Measurements from ENCODE around the gene AATK. TPM values are rescaled to one million over a fixed set of nuclear protein-coding genes. Genes with fewer than 3 reads are reported as not detected.

Gene AATK
- total RNA-seq, 1 donor from 2014 or later, result 1.4 TPM

GRCh38 chr17:81196505-81197408 is 30.7 kb upstream of the AATK start:
- no peak for DNase-seq (ENCODE audit: low spot score)

DNA sequence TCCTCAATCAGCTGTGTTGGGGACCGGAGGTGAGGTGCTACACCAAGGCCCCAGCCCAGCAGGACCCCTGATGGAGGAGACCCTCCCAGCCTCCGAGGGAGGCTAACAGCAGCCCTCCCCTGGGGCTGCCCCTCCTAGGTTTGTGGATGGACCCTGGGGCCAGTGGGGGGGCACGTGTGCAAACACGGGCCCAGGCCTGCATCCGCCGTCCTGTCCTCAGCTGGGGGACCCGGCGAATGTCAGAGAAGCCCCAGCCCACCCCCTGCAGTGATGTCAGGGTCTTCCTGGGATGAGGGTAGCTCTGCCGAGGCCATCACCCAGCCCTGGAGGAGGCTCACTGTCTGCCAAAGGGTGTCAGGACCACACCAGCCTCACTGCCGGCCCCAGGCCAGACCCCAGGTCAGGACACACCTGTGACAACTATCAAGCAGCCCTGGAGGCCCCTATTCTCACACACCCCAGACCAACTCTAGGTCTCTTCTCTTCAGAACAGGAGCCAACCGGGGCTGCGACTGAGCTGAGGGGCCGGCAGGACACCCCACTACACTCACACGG is 30.0 kb upstream of the AATK start:
- DNase-seq (ENCODE audit: low spot score), result no peak

- DNase-seq (ENCODE audit: low spot score), result no peak
Measured at GRCh38 chr17:81194941-81195901, 29.2 kb upstream of the AATK start.

DNA sequence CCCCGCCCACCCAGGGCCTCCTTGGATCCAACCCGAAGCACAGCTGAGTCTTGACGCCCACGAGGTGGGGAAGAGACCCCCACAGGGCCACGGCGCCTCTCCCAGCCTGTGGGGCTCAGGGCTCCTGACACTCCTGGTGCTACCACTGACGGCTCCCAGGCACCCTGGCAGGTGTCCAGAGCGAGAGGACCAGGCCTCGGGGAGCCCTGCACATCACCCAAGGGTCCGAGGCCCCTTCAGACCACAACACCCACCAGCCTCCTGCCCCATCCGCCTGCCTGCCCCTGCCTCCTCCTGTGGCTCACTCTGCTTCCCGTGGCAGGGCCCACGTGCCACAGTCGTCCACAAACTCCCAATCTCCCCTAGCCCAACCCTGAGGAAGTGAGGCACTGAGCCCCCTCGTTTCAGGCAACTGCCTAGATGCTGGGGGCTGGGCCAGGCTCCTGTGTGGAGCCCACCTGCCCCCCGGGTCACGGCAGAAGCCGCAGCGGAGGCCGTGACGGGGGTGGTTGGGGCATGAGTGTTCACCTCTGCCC is 28.3 kb upstream of the AATK start:
- DNase-seq (ENCODE audit: low spot score), result no peak

GRCh38 chr17:81193470-81194224 is 27.6 kb upstream of the AATK start:
- DNase-seq (ENCODE audit: low spot score), result peak; percentile 56

GRCh38 chr17:81193051-81193410 is 27.0 kb upstream of the AATK start:
- DNase-seq (ENCODE audit: low spot score), result no peak

DNA sequence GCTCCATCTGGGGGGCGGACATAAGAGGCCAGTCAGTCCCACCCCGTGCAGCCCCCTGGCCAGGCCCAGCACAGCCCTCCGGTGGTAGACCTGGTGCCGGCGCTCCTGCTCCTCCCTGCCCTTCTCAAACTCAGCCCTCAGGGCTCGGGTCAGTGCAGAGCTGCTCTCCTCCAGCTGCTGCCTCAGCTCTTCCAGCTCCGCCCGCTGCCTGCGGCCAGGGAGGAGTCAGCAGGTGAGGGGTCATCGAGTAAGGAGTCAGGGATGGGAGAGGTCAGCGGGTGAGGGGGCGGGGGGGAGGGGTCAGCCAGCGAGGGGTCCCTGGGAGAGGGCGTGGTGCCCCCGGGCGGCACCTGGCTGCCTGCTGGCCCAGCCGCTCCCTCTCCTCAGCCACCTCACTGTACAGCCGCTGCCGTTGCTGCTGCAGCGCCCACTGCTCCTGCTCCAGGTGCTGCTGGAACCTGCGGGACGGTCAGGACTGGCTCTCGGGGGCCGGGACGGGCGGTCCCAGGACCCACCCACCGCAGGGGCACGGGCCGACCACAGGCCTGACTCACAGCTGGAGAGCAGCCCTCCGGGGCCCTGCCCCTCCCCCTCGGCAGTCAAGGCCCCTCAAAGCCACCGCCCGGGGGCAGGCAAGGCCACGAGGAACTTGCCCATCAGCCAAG is 26.5 kb upstream of the AATK start:
- DNase-seq (ENCODE audit: low spot score), result no peak

GRCh38 chr17:81191646-81192045 is 25.6 kb upstream of the AATK start:
- DNase-seq (ENCODE audit: low spot score), result no peak

GRCh38 chr17:81191116-81191515 is 25.1 kb upstream of the AATK start:
- no peak for DNase-seq (ENCODE audit: low spot score)

DNA sequence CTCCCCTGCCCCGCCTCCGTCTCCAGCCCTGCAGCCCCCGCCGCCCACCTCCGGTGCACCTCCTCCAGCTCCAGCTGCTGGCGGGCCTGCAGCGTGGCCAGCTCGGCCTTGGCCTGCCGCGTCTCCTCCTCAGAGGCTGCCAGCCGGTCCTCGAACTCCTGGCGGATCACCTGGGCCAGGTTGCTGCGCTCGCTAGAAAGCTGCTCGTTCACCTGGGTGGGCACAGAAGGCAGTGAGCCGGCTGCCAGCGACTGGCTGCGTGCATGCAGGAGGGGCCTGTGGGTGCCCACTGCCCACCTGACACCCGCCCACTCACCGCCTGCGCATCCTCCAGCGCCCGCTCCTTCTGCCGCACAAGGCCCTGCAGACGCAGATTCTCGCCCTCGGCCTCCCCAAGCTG is 24.6 kb upstream of the AATK start:
- no peak for DNase-seq (ENCODE audit: low spot score)

DNA sequence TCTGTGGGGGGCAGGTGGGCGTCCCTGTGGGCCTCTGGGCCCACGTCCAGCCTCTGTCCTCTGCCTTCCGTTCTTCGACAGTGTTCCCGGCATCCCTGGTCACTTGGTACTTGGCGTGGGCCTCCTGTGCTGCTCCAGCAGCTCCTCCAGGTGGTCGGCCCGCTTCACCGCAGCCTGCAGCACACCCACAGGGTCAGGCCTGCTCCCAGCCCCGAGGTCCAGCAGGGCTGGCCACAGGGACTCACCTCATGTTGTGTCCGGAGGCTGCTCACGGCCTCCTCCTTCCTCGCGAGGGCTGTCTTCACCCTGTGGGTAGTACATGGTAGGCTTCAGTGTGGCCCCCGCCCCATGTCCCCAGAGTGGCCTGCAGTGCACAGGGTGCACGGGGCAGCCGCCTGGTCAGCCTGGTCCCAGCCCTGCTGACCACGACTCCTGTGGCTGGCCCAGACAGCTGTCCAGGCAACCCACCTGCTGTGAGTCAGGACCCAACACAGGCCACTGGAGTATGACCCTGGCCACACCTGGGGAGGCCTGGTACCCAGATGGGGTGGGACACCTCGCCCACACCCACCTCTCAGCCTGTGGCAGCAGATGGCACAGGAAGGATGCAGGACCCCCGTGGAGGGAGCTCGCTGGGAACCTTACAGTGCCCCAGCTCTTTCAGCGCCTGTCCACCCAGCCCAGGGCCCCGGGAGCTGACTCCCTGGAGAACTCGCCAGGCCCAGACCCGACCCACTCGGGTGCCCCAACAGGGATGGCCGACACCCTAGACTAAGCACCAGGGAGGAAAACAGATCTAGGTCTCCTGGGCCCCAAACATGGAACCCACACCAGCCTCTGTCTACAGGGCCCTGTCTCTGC is 23.9 kb upstream of the AATK start:
- no peak for DNase-seq (ENCODE audit: low spot score)

GRCh38 chr17:81189016-81189415 is 23.0 kb upstream of the AATK start:
- DNase-seq (ENCODE audit: low spot score), result no peak

DNA sequence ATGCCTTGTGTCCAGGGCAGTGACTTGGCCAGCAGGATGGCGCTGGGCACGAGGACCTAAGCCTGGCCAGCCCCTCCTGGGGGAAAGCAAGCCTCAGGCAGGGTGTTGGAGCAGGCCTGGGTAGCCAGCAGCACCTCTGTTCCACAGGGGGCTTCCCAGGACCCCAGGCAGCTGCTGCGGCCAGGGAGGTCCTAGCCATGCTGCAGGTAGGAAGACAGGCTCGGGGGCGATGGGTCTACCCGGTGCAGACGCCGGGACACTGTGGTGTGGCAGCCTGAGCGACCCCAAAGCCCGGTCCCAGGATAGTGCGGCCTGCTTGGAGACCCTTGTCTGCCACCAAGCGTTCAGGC is 22.4 kb upstream of the AATK start:
- no peak for DNase-seq (ENCODE audit: low spot score)

DNA sequence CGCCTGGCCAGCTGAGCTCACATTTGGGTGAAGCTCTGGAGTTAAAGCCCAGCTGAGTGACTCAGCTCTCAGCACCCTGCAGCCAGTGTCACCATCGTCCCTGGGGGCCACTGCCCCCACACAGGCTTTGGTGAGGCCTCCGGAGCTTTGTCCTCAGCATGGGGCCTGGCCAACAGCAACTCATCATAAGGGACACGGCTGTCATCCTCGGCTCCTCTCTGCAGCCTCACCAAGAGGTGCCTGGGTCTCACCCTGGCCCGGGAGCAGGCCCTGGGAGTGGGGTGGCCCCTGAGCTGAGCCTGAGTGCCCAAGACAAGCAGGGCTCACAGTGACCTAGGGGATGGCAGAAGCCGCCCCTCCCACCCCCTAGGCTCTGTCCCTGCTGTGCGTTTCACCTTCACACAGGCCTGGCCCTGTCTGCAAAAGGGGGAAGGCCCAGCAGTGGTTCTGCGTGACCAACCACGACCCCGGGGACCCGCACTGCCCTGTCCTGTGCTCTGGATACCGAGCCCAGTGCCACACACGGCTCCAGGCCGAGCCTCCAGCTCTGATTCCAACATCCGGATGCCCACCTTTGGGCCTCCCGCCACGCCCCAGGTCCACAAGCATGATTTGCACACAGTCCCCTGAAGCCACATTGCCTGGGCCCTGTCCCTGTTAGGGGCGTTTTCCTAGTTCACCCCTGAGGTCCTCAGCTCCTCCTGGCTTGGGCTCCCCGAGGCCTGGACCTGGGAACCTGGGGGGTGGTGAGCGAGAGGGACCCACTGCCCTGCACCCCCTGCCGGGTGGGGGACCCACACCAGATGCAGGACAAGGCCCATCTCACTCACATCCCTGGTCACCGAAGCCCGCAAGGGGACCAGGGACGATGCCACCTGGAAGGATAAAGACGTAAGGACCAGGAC is 21.8 kb upstream of the AATK start:
- no peak for DNase-seq (ENCODE audit: low spot score)

GRCh38 chr17:81187120-81187519 is 21.1 kb upstream of the AATK start:
- no peak for DNase-seq (ENCODE audit: low spot score)

DNA sequence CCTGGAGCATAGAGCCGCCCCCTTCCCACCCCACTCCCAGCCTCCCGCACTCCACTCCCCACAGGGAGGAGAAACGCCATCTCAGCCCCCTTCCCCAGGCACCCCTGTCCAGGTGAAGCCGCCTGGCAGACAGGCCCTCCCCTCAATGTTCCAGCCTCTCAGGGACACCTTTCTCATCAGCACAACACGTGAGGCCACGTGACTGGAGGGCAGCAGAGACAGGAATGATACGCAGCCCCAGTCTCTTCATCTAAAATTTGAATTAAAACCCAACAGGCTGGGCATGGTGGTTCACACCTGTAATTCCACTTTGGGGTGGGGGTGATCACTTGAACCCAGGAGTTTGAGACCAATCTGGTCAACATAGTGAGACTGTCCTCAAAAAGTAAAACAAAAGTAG is 20.2 kb upstream of the AATK start:
- no peak for DNase-seq (ENCODE audit: low spot score)

- DNase-seq (ENCODE audit: low spot score), result no peak
Measured at GRCh38 chr17:81184555-81184954, 18.5 kb upstream of the AATK start.

DNA sequence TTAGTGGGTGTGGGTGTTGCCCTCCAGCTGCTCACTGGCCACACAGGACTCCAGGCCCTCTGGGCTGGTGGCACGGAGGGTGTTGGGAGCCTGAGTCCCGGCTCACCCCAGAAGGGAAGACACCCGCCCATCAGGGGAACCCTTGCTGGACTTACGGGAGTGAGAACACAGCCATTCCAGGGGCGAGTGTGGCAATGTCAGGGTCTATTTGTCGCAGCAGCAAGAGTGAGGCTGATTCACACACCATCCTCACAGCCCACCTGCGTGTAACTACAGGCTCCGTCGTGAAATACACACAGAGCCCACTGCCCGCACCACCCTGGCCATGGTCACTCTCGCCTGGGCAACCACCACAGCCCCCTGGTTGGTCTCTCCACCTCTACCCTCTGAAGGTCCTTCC is 17.8 kb upstream of the AATK start:
- DNase-seq (ENCODE audit: low spot score), result no peak

GRCh38 chr17:81183316-81183715 is 17.3 kb upstream of the AATK start:
- no peak for DNase-seq (ENCODE audit: low spot score)

Data from umbilical cord (tissue), 2 donors.